ENCODE measurements around the gene TMEM121. TPM values are rescaled to one million over a fixed set of nuclear protein-coding genes. Genes with fewer than 3 reads are reported as not detected.

Gene TMEM121
- total and polyA plus RNA-seq, 4 donors, result 0.33 to 1.5 (median 0.37) TPM; not detected in 1

DNA sequence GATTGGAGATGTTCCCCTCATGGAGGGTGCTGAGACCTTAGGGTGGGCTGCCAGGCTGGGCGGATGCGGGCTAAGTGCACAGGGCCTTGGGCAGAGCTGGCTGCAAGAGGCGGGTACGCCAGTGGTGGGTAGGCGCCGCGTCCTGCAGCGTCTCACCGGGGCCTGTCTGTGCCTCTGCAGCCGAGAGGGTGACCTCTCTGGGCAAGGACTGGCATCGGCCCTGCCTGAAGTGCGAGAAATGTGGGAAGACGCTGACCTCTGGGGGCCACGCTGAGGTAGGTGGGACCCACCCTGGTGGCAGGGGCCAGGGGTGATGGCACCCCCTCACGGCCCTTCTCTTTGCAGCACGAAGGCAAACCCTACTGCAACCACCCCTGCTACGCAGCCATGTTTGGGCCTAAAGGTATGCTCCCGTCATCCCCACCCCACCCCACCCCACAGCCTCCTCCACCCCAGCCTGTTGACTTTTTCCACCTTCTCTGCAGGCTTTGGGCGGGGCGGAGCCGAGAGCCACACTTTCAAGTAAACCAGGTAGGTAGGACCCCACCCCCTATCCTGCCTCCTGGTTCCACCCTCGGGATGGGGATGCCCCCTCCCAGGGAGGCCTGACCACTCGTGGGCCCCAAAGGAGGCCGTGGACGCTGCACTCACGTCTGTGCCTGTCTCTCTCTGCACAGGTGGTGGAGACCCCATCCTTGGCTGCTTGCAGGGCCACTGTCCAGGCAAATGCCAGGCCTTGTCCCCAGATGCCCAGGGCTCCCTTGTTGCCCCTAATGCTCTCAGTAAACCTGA is 38.2 kb upstream of the TMEM121 start:
- no peak for DNase-seq (ENCODE audit: low spot score)
- TF ChIP-seq ZBTB33 (IDR thresholded peaks at IDR 0.05), result no peak
- Histone ChIP-seq H3K4me3 (ENCODE audit: low read depth in 1 of 3, low read length in 3 of 3) (peak overlapping the region in 1 of 3 donors; percentile 25), H3K9ac (ENCODE audit: low read depth in 1 of 2, low read length in 2 of 2) (no peak overlapping the region), H3K4me1 (ENCODE audit: control insufficient read depth in 4 of 4, insufficient read depth in 4 of 4, low read length in 3 of 4) (peaks cover 10 to 50% (median 25%) of the 10 kb centered on the region in 4 donors), H3K9me3 (ENCODE audit: control insufficient read depth in 4 of 4, low read length in 3 of 4) (no peaks in the 10 kb centered on the region), H3K27me3 (ENCODE audit: control insufficient read depth in 4 of 4, insufficient read depth in 4 of 4, low read length in 3 of 4) (no peaks in the 10 kb centered on the region), H3K27ac (ENCODE audit: low read depth in 1 of 2, low read length in 2 of 2) (peak overlapping the region in 1 of 2 donors; percentile 16), H3K36me3 (ENCODE audit: control insufficient read depth in 4 of 4, insufficient read depth in 3 of 4, low read depth in 1 of 4, low read length in 3 of 4) (peaks cover 0 to 1% (median 0%) of the 10 kb centered on the region in 4 donors)
- WGBS, result 52% methylated on average over 26 of the region's 26 CpGs

- Histone ChIP-seq H3K9ac (ENCODE audit: low read depth in 1 of 2, low read length in 2 of 2) (no peak overlapping the region), H3K4me1 (ENCODE audit: control insufficient read depth in 4 of 4, insufficient read depth in 4 of 4, low read length in 3 of 4) (peaks cover 10 to 56% (median 31%) of the 10 kb centered on the region in 4 donors), H3K27me3 (ENCODE audit: control insufficient read depth in 4 of 4, insufficient read depth in 4 of 4, low read length in 3 of 4) (no peaks in the 10 kb centered on the region), H3K36me3 (ENCODE audit: control insufficient read depth in 4 of 4, insufficient read depth in 3 of 4, low read depth in 1 of 4, low read length in 3 of 4) (peaks cover 0 to 1% (median 0%) of the 10 kb centered on the region in 4 donors), H3K27ac (ENCODE audit: low read depth in 1 of 2, low read length in 2 of 2) (no peak overlapping the region), H3K4me3 (ENCODE audit: low read depth in 1 of 3, low read length in 3 of 3) (no peak overlapping the region), H3K9me3 (ENCODE audit: control insufficient read depth in 4 of 4, low read length in 3 of 4) (no peaks in the 10 kb centered on the region)
- WGBS, result 66% methylated on average over 20 of the region's 20 CpGs
- TF ChIP-seq RAD21 (IDR thresholded peaks at IDR 0.05), result no peak
- no peak for TF ChIP-seq EGR1 (IDR thresholded peaks at IDR 0.05; ENCODE audit: low read depth in 2 of 2)
- TF ChIP-seq YY1 (IDR thresholded peaks at IDR 0.05), result no peak
- no peak for TF ChIP-seq SP1 (IDR thresholded peaks at IDR 0.05)
- no peak for TF ChIP-seq JUND (IDR thresholded peaks at IDR 0.05)
- no peak for TF ChIP-seq RXRA (IDR thresholded peaks at IDR 0.05)
- TF ChIP-seq, protein P1, sequence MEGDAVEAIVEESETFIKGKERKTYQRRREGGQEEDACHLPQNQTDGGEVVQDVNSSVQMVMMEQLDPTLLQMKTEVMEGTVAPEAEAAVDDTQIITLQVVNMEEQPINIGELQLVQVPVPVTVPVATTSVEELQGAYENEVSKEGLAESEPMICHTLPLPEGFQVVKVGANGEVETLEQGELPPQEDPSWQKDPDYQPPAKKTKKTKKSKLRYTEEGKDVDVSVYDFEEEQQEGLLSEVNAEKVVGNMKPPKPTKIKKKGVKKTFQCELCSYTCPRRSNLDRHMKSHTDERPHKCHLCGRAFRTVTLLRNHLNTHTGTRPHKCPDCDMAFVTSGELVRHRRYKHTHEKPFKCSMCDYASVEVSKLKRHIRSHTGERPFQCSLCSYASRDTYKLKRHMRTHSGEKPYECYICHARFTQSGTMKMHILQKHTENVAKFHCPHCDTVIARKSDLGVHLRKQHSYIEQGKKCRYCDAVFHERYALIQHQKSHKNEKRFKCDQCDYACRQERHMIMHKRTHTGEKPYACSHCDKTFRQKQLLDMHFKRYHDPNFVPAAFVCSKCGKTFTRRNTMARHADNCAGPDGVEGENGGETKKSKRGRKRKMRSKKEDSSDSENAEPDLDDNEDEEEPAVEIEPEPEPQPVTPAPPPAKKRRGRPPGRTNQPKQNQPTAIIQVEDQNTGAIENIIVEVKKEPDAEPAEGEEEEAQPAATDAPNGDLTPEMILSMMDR (IDR thresholded peaks at IDR 0.05; ENCODE audit: low read depth, low read length, missing input control), result no peak
- TF ChIP-seq NR2F2 (IDR thresholded peaks at IDR 0.05), result no peak
- TF ChIP-seq ATF3 (IDR thresholded peaks at IDR 0.05), result no peak
- no peak for DNase-seq (ENCODE audit: low spot score)
These were observed 37.4 kb upstream of the TMEM121 start for GRCh38 chr14:105488781-105489541.
